ENCODE measurements around the gene CSNK1G3.
A peak's percentile ranks its signal among the peaks of the same experiment; 100 is the strongest.

Gene CSNK1G3

GRCh38 chr5:123558762-123559433 is 46.9 kb downstream of the CSNK1G3 start:
- TF ChIP-seq EZH2 (IDR thresholded peaks at IDR 0.05) (no peak), POLR2AphosphoS5 (IDR thresholded peaks at IDR 0.05; ENCODE audit: borderline replicate concordance, low read depth, low read length) (no peak), FOXP2 (optimal IDR thresholded peaks at IDR 0.05; ENCODE audit: control extremely low read depth, extremely low read length, insufficient read depth) (no peak)
- H3K27ac ChIP-seq, result no peak overlapping the region
- H3K9ac ChIP-seq (ENCODE audit: insufficient read length), result no peak overlapping the region
- no peaks in the 10 kb centered on the region for H3K36me3 ChIP-seq (ENCODE audit: insufficient read depth, low read length)
- no peaks in the 10 kb centered on the region for H3K9me3 ChIP-seq (ENCODE audit: low read depth, low read length)
- DNase-seq (ENCODE audit: low read depth, low spot score), result no peak
- no peak overlapping the region for H3K4me3 ChIP-seq

- no peak overlapping the region for H3K4me3 ChIP-seq
- H3K9ac ChIP-seq (ENCODE audit: insufficient read length), result no peak overlapping the region
- H3K9me3 ChIP-seq (ENCODE audit: low read depth, low read length), result no peaks in the 10 kb centered on the region
- DNase-seq (ENCODE audit: low read depth, low spot score), result no peak
- H3K36me3 ChIP-seq (ENCODE audit: insufficient read depth, low read length), result no peaks in the 10 kb centered on the region
- H3K27ac ChIP-seq, result no peak overlapping the region
- no peak for TF ChIP-seq FOXP2 (optimal IDR thresholded peaks at IDR 0.05; ENCODE audit: control extremely low read depth, extremely low read length, insufficient read depth)
- TF ChIP-seq EZH2 (IDR thresholded peaks at IDR 0.05), result no peak
- no peak for TF ChIP-seq POLR2AphosphoS5 (IDR thresholded peaks at IDR 0.05; ENCODE audit: borderline replicate concordance, low read depth, low read length)
These were observed 47.4 kb downstream of the CSNK1G3 start for GRCh38 chr5:123559434-123559775.

DNA sequence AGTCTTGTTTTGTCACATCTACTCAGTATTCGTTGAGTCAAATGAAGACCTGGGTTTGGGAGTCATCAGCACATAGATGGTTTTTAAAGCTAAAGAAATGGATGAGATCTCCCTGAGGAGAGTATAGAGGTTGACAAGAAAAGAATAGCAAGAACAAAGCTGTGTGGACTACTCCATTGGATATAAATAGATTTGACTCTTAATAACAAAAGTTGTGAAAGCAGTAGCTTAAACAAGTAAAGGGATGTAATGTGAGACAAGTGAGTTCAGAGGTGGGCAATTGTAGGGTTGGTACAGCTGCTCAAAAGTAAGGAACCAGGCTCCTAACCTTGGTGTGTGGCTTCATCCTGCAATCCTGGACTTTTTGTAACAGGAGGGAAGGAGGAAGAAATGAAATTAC is 49.3 kb downstream of the CSNK1G3 start:
- H3K9ac ChIP-seq (ENCODE audit: insufficient read length), result no peak overlapping the region
- no peak for DNase-seq (ENCODE audit: low read depth, low spot score)
- H3K27ac ChIP-seq, result no peak overlapping the region
- no peaks in the 10 kb centered on the region for H3K36me3 ChIP-seq (ENCODE audit: insufficient read depth, low read length)
- TF ChIP-seq POLR2AphosphoS5 (IDR thresholded peaks at IDR 0.05; ENCODE audit: borderline replicate concordance, low read depth, low read length) (no peak), EZH2 (IDR thresholded peaks at IDR 0.05) (no peak), FOXP2 (optimal IDR thresholded peaks at IDR 0.05; ENCODE audit: control extremely low read depth, extremely low read length, insufficient read depth) (no peak)
- no peak overlapping the region for H3K4me3 ChIP-seq
- H3K9me3 ChIP-seq (ENCODE audit: low read depth, low read length), result peaks cover 3% of the 10 kb centered on the region; the same call in 1 of the 2 replicates

DNA sequence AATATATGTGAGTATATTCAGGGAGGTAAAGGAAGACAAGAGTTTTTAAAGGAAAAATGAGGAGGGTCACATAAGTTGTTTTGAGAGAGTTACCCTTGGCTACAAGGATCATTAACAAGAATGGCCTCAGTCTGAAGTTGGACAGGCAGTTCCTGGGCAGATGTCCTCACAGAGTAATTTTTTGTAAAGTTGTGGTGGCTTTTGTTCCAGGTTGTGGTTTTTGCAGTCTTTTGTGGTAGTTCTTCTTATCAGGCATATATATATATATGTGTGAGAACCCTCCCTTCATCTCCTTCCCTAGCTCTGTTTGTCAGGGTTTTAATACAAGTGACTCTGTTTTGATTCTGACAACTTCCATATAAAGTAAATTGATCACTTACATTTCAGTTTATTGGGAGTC is 60.0 kb downstream of the CSNK1G3 start:
- H3K36me3 ChIP-seq (ENCODE audit: insufficient read depth, low read length), result peaks cover 6% of the 10 kb centered on the region
- H3K27ac ChIP-seq, result no peak overlapping the region
- DNase-seq (ENCODE audit: low read depth, low spot score), result no peak
- TF ChIP-seq POLR2AphosphoS5 (IDR thresholded peaks at IDR 0.05; ENCODE audit: borderline replicate concordance, low read depth, low read length), result no peak
- H3K9ac ChIP-seq (ENCODE audit: insufficient read length), result no peak overlapping the region
- no peak overlapping the region for H3K4me3 ChIP-seq
- H3K9me3 ChIP-seq (ENCODE audit: low read depth, low read length), result no peaks in the 10 kb centered on the region

DNA sequence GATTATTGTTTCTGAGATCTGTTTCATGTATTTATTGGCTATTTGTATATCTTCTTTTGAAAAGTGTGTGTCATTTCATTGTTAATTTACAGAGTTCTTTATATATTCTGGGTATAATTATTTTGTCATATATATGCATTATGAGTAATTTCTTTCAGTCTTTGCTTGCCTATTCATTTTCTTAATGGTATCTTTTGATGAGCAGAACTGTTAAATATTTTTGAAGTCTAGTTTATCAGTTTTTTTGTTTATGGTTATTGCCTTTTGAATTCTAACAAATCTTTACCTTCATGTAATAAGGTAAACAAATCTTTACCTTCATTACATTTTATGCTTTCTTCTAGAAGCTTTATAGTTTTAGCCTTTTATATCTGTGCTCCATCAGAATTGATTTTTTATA is 66.4 kb downstream of the CSNK1G3 start:
- no peak overlapping the region for H3K27ac ChIP-seq
- TF ChIP-seq FOXP2 (optimal IDR thresholded peaks at IDR 0.05; ENCODE audit: control extremely low read depth, extremely low read length, insufficient read depth) (no peak), POLR2AphosphoS5 (IDR thresholded peaks at IDR 0.05; ENCODE audit: borderline replicate concordance, low read depth, low read length) (no peak), EZH2 (IDR thresholded peaks at IDR 0.05) (no peak)
- H3K9me3 ChIP-seq (ENCODE audit: low read depth, low read length), result no peaks in the 10 kb centered on the region
- H3K4me3 ChIP-seq, result no peak overlapping the region
- DNase-seq (ENCODE audit: low read depth, low spot score), result no peak
- no peak overlapping the region for H3K9ac ChIP-seq (ENCODE audit: insufficient read length)
- peaks cover 15% of the 10 kb centered on the region for H3K36me3 ChIP-seq (ENCODE audit: insufficient read depth, low read length)

DNA sequence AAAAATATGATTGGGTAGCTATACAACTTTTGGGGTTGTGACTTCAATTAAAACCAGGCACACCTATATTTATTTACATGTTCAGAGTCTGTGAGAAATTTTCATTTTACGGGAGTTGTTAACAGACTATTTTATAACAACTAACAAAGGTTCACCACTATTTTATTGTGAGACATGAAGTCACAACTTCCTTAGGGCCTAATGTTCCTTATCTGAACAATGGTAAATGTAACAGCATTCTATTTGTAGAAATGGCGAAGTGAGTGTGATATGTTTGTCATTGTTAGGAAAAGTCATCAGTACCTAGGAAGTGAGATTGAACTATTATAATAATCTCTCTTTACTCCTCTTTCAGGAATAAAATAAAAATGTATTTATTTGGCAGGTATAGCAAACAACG is 67.4 kb downstream of the CSNK1G3 start:
- no peak for DNase-seq (ENCODE audit: low read depth, low spot score)
- Histone ChIP-seq H3K36me3 (ENCODE audit: insufficient read depth, low read length) (peaks cover 15% of the 10 kb centered on the region), H3K9me3 (ENCODE audit: low read depth, low read length) (no peaks in the 10 kb centered on the region), H3K4me3 (no peak overlapping the region), H3K27ac (no peak overlapping the region), H3K9ac (ENCODE audit: insufficient read length) (no peak overlapping the region)
- no peak for TF ChIP-seq FOXP2 (optimal IDR thresholded peaks at IDR 0.05; ENCODE audit: control extremely low read depth, extremely low read length, insufficient read depth)
- TF ChIP-seq POLR2AphosphoS5 (IDR thresholded peaks at IDR 0.05; ENCODE audit: borderline replicate concordance, low read depth, low read length), result no peak
- no peak for TF ChIP-seq EZH2 (IDR thresholded peaks at IDR 0.05)

- DNase-seq (ENCODE audit: low read depth, low spot score), result peak; percentile 2
- no peak for TF ChIP-seq POLR2AphosphoS5 (IDR thresholded peaks at IDR 0.05; ENCODE audit: borderline replicate concordance, low read depth, low read length)
- Histone ChIP-seq H3K9ac (ENCODE audit: insufficient read length) (peak overlapping the region; percentile 40), H3K4me3 (0 out of 2 replicates have a peak overlapping the region, but pooled peaks have one; percentile 4), H3K9me3 (ENCODE audit: low read depth, low read length) (no peaks in the 10 kb centered on the region), H3K36me3 (ENCODE audit: insufficient read depth, low read length) (peaks cover 11% of the 10 kb centered on the region; the same call in 1 of the 2 replicates), H3K27ac (peak overlapping the region; percentile 91)
These were observed 70.7 kb downstream of the CSNK1G3 start for GRCh38 chr5:123582550-123583285.

GRCh38 chr5:123585871-123586270 is 73.9 kb downstream of the CSNK1G3 start:
- no peak overlapping the region for H3K9ac ChIP-seq (ENCODE audit: insufficient read length)
- TF ChIP-seq FOXP2 (optimal IDR thresholded peaks at IDR 0.05; ENCODE audit: control extremely low read depth, extremely low read length, insufficient read depth), result no peak
- no peak for TF ChIP-seq POLR2AphosphoS5 (IDR thresholded peaks at IDR 0.05; ENCODE audit: borderline replicate concordance, low read depth, low read length)
- no peak for TF ChIP-seq EZH2 (IDR thresholded peaks at IDR 0.05)
- H3K27ac ChIP-seq, result no peak overlapping the region
- H3K9me3 ChIP-seq (ENCODE audit: low read depth, low read length), result no peaks in the 10 kb centered on the region
- H3K36me3 ChIP-seq (ENCODE audit: insufficient read depth, low read length), result peaks cover 7% of the 10 kb centered on the region; the same call in 1 of the 2 replicates
- DNase-seq (ENCODE audit: low read depth, low spot score), result no peak
- no peak overlapping the region for H3K4me3 ChIP-seq
